Measurements from ENCODE around the gene GPS2.

GRCh38 chr17:7327056-7327455, 11.9 kb upstream of the GPS2 start:
- TF ChIP-seq EZH2 (IDR thresholded peaks at IDR 0.05; ENCODE audit: borderline replicate concordance) (no peak), EZH2phosphoT487 (IDR thresholded peaks at IDR 0.05; ENCODE audit: low read depth, severe bottlenecking, unreplicated experiment) (no peak), CTCF (IDR thresholded peaks at IDR 0.05; ENCODE audit: poor library complexity) (no peak)

All from hepatocyte (in vitro differentiated cells).